GM19372 (cell line): Measurements from ENCODE around the gene QTRT2.

Experiments
- ATAC-seq: cut with Tn5 transposase; IDR thresholded peaks from one replicate; pipeline ENCODE4 v1.9.1; 2021; ENCODE audit warnings: mild to moderate bottlenecking, low read depth, moderate library complexity; ENCODE audit not compliant: unreplicated experiment

QTRT2 gene

GRCh38 chr3:114119776-114120175 lies 63.2 kb downstream of the QTRT2 start:
- no peak for ATAC-seq

GRCh38 chr3:114120211-114120610 lies 63.7 kb downstream of the QTRT2 start:
- no peak for ATAC-seq

GRCh38 chr3:114122027-114122709 lies 65.6 kb downstream of the QTRT2 start:
- ATAC-seq, result no peak

GRCh38 chr3:114126461-114126860 lies 69.9 kb downstream of the QTRT2 start:
- ATAC-seq, result no peak

- ATAC-seq, result no peak
These were observed 71.0 kb downstream of the QTRT2 start for GRCh38 chr3:114127517-114127916.

- ATAC-seq, result no peak
These were observed 71.7 kb downstream of the QTRT2 start for GRCh38 chr3:114128231-114128630.

GRCh38 chr3:114128826-114129225 lies 72.3 kb downstream of the QTRT2 start:
- no peak for ATAC-seq

GRCh38 chr3:114132500-114132899 lies 76.0 kb downstream of the QTRT2 start:
- no peak for ATAC-seq

- no peak for ATAC-seq
These were observed 77.4 kb downstream of the QTRT2 start for GRCh38 chr3:114133947-114134346.
